A549 (cell line): ENCODE results near the gene ACTA2. TPM values are rescaled to one million over a fixed set of nuclear protein-coding genes. Genes with fewer than 3 reads are reported as not detected.

ENCODE experiments used
- ATAC-seq, 2 experiments: fragments of 200-7000 bp in 1 of 2; fragments of >200 bp in 1 of 2; cut with Nextera tagmentation in 1 of 2; cut with Tn5 transposase in 1 of 2; 3 replicates each; pipeline versions ENCODE4 v1.8.0 to v1.9.1; 2018 to 2020; ENCODE audit warnings: mild to moderate bottlenecking in 1 of 2, moderate library complexity in 1 of 2
- CTCF ChIA-PET: fragments of 300-600 bp; sonication (Branson Sonifier 250); formaldehyde crosslinking; extraction: SDS; loops from one replicate; lab custom pipeline; 2021; ENCODE audit warnings: antibody characterized with exemption, inconsistent platforms; lab: Yijun Ruan, JAX
- POLR2A ChIA-PET: fragments of 350-600 bp; formaldehyde crosslinking; extraction: SDS; loops from one replicate; lab custom pipeline; 2021; ENCODE audit warnings: antibody characterized with exemption, inconsistent platforms; lab: Yijun Ruan, JAX
- DNase-seq, 2 experiments: peaks; one replicate each; pipeline versions ENCODE4 v3.0.0 to v3.0.0-alpha.2; 2011 to 2016; ENCODE audit warnings: low read depth in 1 of 2, low spot score in 1 of 2
- FAIRE-seq: peaks from 2 replicates; lab custom pipeline; 2011; peaks lifted over from hg19 to GRCh38; lab: Jason Lieb, UNC
- H3K27ac ChIP-seq, 2 experiments: fragments of >200 bp; sonication (Bioruptor Twin); formaldehyde crosslinking; 3 replicates each; pipeline ENCODE4 v1.5.1; 2016 to 2017
- H3K4me1 ChIP-seq: fragments of >200 bp; sonication (Bioruptor Twin); formaldehyde crosslinking; 3 replicates; pipeline ENCODE4 v1.6.1; 2016
- H3K4me2 ChIP-seq: fragments of >200 bp; sonication (Bioruptor Twin); formaldehyde crosslinking; 3 replicates; pipeline ENCODE4 v1.6.1; 2016
- H3K4me3 ChIP-seq: fragments of >200 bp; sonication (Bioruptor Twin); formaldehyde crosslinking; 3 replicates; pipeline ENCODE4 v1.5.1; 2016
- H3K9me3 ChIP-seq: fragments of >200 bp; sonication (Bioruptor Twin); formaldehyde crosslinking; 3 replicates; pipeline ENCODE4 v1.6.1; 2016
- CBX2 ChIP-seq: fragments of 200-600 bp; sonication (generic); IDR thresholded peaks from 2 replicates; pipeline ENCODE4 v1.6.1; 2016; ENCODE audit warnings: low read depth, mild to moderate bottlenecking, borderline replicate concordance
- EHF ChIP-seq: fragments of 250-450 bp; sonication (Bioruptor Pico); IDR thresholded peaks from 2 replicates; pipeline ENCODE4 v1.5.0; 2020; ENCODE audit warnings: mild to moderate bottlenecking
- ESRRA ChIP-seq: fragments of 150-350 bp; IDR thresholded peaks from 2 replicates; pipeline ENCODE4 v1.6.1; 2014; ENCODE audit warnings: mild to moderate bottlenecking, low read length, borderline replicate concordance
- FOSB ChIP-seq: fragments of 250-450 bp; sonication (Bioruptor Pico); IDR thresholded peaks from 2 replicates; pipeline ENCODE4 v1.5.0; 2020; ENCODE audit warnings: mild to moderate bottlenecking, moderate library complexity
- FOSL2 ChIP-seq, 2 experiments: fragments of 450-650 bp in 1 of 2; fragments of >200 bp in 1 of 2; sonication (Bioruptor Twin) in 1 of 2; formaldehyde crosslinking; IDR thresholded peaks; 2 replicates each; pipeline versions ENCODE4 v1.5.0 to v1.6.1; 2016 to 2020; ENCODE audit warnings: mild to moderate bottlenecking in 1 of 2, moderate library complexity in 1 of 2
- HEYL ChIP-seq: fragments of 250-450 bp; sonication (Bioruptor Pico); IDR thresholded peaks from 2 replicates; pipeline ENCODE4 v1.8.0; 2021; ENCODE audit warnings: mild to moderate bottlenecking, moderate library complexity
- HOXB5 ChIP-seq: fragments of 250-450 bp; sonication (Bioruptor Pico); IDR thresholded peaks from 2 replicates; pipeline ENCODE4 v1.5.0; 2020; ENCODE audit warnings: mild to moderate bottlenecking, moderate library complexity
- JUN ChIP-seq, 2 experiments: fragments of >200 bp; sonication (Bioruptor Twin); formaldehyde crosslinking; IDR thresholded peaks; 2 replicates in 1 of 2; 3 replicates in 1 of 2; pipeline ENCODE4 v1.6.1; 2016 to 2017
- MAZ ChIP-seq: fragments of 150-350 bp; IDR thresholded peaks from 2 replicates; pipeline ENCODE4 v1.6.1; 2014; ENCODE audit warnings: antibody characterized with exemption, low read depth, low read length, borderline replicate concordance
- NPAS2 ChIP-seq: fragments of 250-450 bp; sonication (Bioruptor Pico); IDR thresholded peaks from 2 replicates; pipeline ENCODE4 v1.8.0; 2022; ENCODE audit warnings: mild to moderate bottlenecking, moderate library complexity, borderline replicate concordance
- PHF8 ChIP-seq: fragments of 200-600 bp; sonication (generic); IDR thresholded peaks from 2 replicates; pipeline ENCODE4 v1.6.1; 2016; ENCODE audit warnings: low read depth, mild to moderate bottlenecking, antibody characterized with exemption, moderate library complexity, borderline replicate concordance
- POLR2AphosphoS2 ChIP-seq: conservative IDR thresholded peaks from 2 replicates; pipeline ENCODE4 v1.6.1; 2012; ENCODE audit warnings: low read length, improper control_type of control experiment, inconsistent platforms
- RAD21 ChIP-seq, 2 experiments: fragments of >200 bp in 1 of 2; sonication (Bioruptor Twin) in 1 of 2; formaldehyde crosslinking in 1 of 2; IDR thresholded peaks in 1 of 2; conservative IDR thresholded peaks in 1 of 2; 2 replicates in 1 of 2; 3 replicates in 1 of 2; pipeline ENCODE4 v1.6.1; 2012 to 2018; ENCODE audit warnings: inconsistent platforms in 1 of 2
- RARB ChIP-seq: fragments of 250-450 bp; sonication (Bioruptor Pico); IDR thresholded peaks from 2 replicates; pipeline ENCODE4 v1.8.0; 2021; ENCODE audit warnings: mild to moderate bottlenecking, moderate library complexity
- RFX5 ChIP-seq: fragments of 450-650 bp; IDR thresholded peaks from 2 replicates; pipeline ENCODE4 v1.7.1; 2014; ENCODE audit warnings: antibody characterized with exemption, mild to moderate bottlenecking, moderate library complexity
- RNF2 ChIP-seq: fragments of 200-600 bp; sonication (generic); IDR thresholded peaks from 2 replicates; pipeline ENCODE4 v1.6.1; 2016; ENCODE audit warnings: low read depth, mild to moderate bottlenecking, antibody characterized with exemption, moderate library complexity, borderline replicate concordance
- TFCP2L1 ChIP-seq: fragments of 250-450 bp; sonication (Bioruptor Pico); IDR thresholded peaks from 2 replicates; pipeline ENCODE4 v1.5.0; 2021; ENCODE audit warnings: mild to moderate bottlenecking
- TP53 ChIP-seq: fragments of 250-450 bp; sonication (Bioruptor Pico); IDR thresholded peaks from 2 replicates; pipeline ENCODE4 v1.5.0; 2021; ENCODE audit warnings: mild to moderate bottlenecking, moderate library complexity
- ZNF302 ChIP-seq: fragments of 250-450 bp; sonication (Bioruptor Pico); IDR thresholded peaks from 2 replicates; pipeline ENCODE4 v1.9.0; 2021; ENCODE audit warnings: inconsistent platforms, mild to moderate bottlenecking, moderate library complexity
- ZSCAN20 ChIP-seq: fragments of 250-450 bp; sonication (Bioruptor Pico); IDR thresholded peaks from 2 replicates; pipeline ENCODE4 v1.8.0; 2022; ENCODE audit warnings: mild to moderate bottlenecking, moderate library complexity
- WGBS: methylation state at CpG from one replicate; pipeline ENCODE4 v1.1.6; 2017; ENCODE audit errors: missing lambda C conversion rate; 5-methylcytosine and 5-hydroxymethylcytosine counted together
- polyA plus RNA-seq, 4 experiments: library from polyadenylated mRNA; depleted of rRNA in 3 of 4; stranded (reverse); fragments of >200 nt; fragmentation: RNase III in 1 of 4; extraction: RNeasy Plus Mini Kit Qiagen cat#74134 plus additional on column Dnase treatment in 1 of 4; gene quantifications; 2 replicates in 3 of 4; 3 replicates in 1 of 4; pipeline ENCODE4 v1.2.3, GENCODE V29; 2011 to 2017
- TF ChIP-seq, protein P1 (sequence below): fragments of >200 bp; sonication (Bioruptor Twin); formaldehyde crosslinking; IDR thresholded peaks from 3 replicates; pipeline ENCODE4 v1.6.1; 2016
- TF ChIP-seq, protein P2 (sequence below): fragments of 450-650 bp; IDR thresholded peaks from 2 replicates; pipeline ENCODE4 v1.6.1; 2014; ENCODE audit warnings: antibody characterized with exemption
- TF ChIP-seq, protein P3 (sequence below): fragments of 250-450 bp; sonication (Bioruptor Pico); IDR thresholded peaks from 2 replicates; pipeline ENCODE4 v1.5.0; 2021; ENCODE audit warnings: mild to moderate bottlenecking, moderate library complexity, borderline replicate concordance

The ACTA2 gene
- polyA plus RNA-seq, 2 of the 4 experiments (the other 2 are of a cell fraction) = 15.0 to 25.9 TPM

DNA sequence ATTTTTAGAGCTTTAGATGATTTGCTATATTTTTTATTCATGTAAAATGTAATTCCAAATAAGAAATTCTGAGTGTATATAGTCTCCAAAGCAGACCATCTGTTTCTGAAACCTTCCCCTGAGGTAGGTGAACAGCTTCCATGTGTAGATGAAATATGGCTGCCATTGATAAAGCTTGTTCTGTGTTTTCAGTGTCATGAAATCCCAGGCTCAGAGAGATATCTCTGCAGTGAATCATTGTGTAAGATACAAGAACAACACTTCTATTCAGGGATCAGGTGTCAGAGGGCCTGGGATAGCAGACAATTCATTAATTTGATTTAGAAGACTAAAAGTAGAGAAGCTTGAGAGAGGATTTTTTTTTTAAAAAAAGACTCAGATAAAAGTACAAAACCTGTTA, 29.1 kb downstream of the ACTA2 start:
- TF ChIP-seq MAZ = no peak
- TF ChIP-seq RAD21 (conservative IDR thresholded peaks at IDR 0.05 in 1 of 2, IDR thresholded peaks at IDR 0.05 in 1 of 2) = no peak
- TF ChIP-seq TP53 (CRISPR knock-in tag) = no peak
- no peak for TF ChIP-seq CBX2
- DNase-seq = no peak
- CTCF ChIA-PET = interaction anchor here (0.6 to 3.5 kb wide), 7 partner anchors 10 to 113 kb away, joined by 3 to 35 read pairs (median 5); no protein-coding TSS in a partner anchor
- Histone ChIP-seq H3K9me3 (no peaks in the 10 kb centered on the region), H3K4me2 (no peak overlapping the region), H3K27ac (no peak overlapping the region), H3K4me1 (no peaks in the 10 kb centered on the region), H3K4me3 (no peak overlapping the region)
- POLR2A ChIA-PET = no interaction called here
- FAIRE-seq = no peak
- ATAC-seq = no peak

DNA sequence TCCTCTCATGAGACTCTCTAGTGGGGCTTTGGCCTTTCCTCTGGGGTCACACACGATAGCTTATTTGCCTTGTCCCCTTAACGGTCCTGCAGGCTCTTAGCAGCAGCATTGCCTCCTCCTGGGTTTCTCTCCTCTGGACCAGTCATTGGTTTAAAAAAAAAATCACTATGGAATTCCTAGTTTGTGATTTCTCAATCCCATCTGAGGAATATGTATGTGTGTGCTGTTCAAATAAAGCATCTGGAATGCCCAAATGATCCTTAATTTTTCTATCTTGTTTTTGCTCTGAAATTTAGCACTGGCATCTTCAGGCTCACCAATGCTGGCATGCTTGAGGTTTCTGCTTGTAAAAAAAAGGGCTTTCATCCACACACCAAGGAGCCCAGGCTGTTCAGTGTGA, 30.5 kb downstream of the ACTA2 start:
- WGBS = 91% methylated on average over 2 of the region's 2 CpGs
- H3K4me1 ChIP-seq = no peaks in the 10 kb centered on the region
- FAIRE-seq = no peak
- ATAC-seq = no peak
- TF ChIP-seq EHF (CRISPR knock-in tag) = no peak
- TF ChIP-seq HEYL (CRISPR knock-in tag) = no peak
- no peaks in the 10 kb centered on the region for H3K9me3 ChIP-seq
- no peak overlapping the region for H3K4me2 ChIP-seq
- DNase-seq = no peak
- POLR2A ChIA-PET = no interaction called here
- no peak overlapping the region for H3K4me3 ChIP-seq
- CTCF ChIA-PET = interaction anchor here (1.5 to 2.5 kb wide), 4 partner anchors 10 to 292 kb away, joined by 3 to 21 read pairs (median 4); no protein-coding TSS in a partner anchor
- no peak overlapping the region for H3K27ac ChIP-seq

DNA sequence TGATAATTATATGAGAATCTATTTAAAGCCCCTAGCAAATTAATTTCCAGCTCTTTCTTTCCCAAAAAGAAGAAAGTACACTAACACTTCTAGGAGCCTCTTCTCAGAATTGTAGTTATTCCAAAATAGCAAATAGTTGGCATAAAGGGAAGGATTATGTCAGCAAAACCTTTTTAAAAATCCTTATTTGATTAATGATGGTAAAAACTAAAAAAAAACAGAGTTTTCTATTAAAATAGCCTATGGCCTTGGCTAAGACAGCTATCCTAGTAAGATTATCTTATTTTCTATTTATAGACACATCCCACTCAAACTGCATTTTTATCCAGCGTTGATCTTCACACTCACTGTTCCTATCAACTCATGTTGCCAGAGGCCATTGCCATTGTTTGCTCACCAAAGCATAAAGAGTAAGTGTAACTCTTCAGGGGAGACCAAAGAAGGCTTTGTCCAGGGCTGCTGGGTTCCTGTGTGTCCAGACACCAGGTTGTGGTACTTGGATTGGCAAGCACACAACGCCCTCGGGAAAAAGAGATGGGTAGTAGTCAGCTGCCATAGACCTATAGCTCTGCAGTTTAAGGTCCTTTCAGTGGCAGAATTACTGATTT, 31.5 kb downstream of the ACTA2 start:
- no peak overlapping the region for H3K4me2 ChIP-seq
- H3K4me1 ChIP-seq = no peaks in the 10 kb centered on the region
- H3K27ac ChIP-seq = no peak overlapping the region
- no peak overlapping the region for H3K4me3 ChIP-seq
- no peak for ATAC-seq
- no peak for FAIRE-seq
- no peak for DNase-seq
- ChIA-PET CTCF (interaction anchor here (1.4 to 4.0 kb wide), 6 partner anchors 11 to 293 kb away, joined by 3 to 21 read pairs (median 4); no protein-coding TSS in a partner anchor), POLR2A (no interaction called here)
- no peaks in the 10 kb centered on the region for H3K9me3 ChIP-seq
- 80% methylated on average over 3 of the region's 3 CpGs for WGBS
- TF ChIP-seq TP53 (CRISPR knock-in tag) (no peak), ESRRA (no peak), ZNF302 (CRISPR knock-in tag) (no peak), RFX5 (no peak), HOXB5 (no peak)

DNA sequence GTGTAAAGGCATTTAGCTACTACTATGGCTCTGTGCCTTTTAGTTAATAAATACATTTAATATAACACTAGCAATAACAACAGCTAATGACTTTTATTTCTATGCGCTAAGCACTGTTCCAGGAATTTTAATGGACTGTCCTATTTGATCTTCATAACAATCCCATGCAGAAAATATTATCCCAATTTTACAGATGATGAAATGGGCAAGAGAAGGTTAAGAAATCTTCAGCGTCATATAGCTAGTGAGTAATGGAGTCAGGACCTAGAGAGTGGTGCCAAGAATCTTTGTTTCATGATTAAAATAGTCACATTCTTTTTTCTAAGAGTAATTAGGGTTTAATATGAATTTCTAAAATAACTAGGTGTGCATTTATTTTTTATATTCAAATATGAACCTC, 32.4 kb downstream of the ACTA2 start:
- H3K9me3 ChIP-seq = no peaks in the 10 kb centered on the region
- FAIRE-seq (no peak), ATAC-seq (no peak), DNase-seq (no peak)
- ChIA-PET CTCF (interaction anchor here (1.4 to 4.0 kb wide), 4 partner anchors 12 to 84 kb away, joined by 4 to 21 read pairs (median 11); no protein-coding TSS in a partner anchor), POLR2A (no interaction called here)
- no peak overlapping the region for H3K4me2 ChIP-seq
- 47% methylated on average over 2 of the region's 2 CpGs for WGBS
- TF ChIP-seq PHF8 (no peak), JUN (IDR thresholded peaks at IDR 0.05) (no peak), POLR2AphosphoS2 (no peak), RARB (CRISPR knock-in tag) (no peak), FOSB (CRISPR knock-in tag) (no peak), ZSCAN20 (CRISPR knock-in tag) (no peak), HEYL (CRISPR knock-in tag) (no peak), TFCP2L1 (CRISPR knock-in tag) (no peak), CBX2 (no peak), RNF2 (no peak), NPAS2 (no peak), FOSL2 (IDR thresholded peaks at IDR 0.05) (no peak), FOSL2 (CRISPR knock-in tag; IDR thresholded peaks at IDR 0.05) (no peak)
- TF ChIP-seq, protein P1, sequence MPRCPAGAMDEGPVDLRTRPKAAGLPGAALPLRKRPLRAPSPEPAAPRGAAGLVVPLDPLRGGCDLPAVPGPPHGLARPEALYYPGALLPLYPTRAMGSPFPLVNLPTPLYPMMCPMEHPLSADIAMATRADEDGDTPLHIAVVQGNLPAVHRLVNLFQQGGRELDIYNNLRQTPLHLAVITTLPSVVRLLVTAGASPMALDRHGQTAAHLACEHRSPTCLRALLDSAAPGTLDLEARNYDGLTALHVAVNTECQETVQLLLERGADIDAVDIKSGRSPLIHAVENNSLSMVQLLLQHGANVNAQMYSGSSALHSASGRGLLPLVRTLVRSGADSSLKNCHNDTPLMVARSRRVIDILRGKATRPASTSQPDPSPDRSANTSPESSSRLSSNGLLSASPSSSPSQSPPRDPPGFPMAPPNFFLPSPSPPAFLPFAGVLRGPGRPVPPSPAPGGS = no peak
- TF ChIP-seq, protein P2, sequence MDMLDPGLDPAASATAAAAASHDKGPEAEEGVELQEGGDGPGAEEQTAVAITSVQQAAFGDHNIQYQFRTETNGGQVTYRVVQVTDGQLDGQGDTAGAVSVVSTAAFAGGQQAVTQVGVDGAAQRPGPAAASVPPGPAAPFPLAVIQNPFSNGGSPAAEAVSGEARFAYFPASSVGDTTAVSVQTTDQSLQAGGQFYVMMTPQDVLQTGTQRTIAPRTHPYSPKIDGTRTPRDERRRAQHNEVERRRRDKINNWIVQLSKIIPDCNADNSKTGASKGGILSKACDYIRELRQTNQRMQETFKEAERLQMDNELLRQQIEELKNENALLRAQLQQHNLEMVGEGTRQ = no peak
- TF ChIP-seq, protein P3, sequence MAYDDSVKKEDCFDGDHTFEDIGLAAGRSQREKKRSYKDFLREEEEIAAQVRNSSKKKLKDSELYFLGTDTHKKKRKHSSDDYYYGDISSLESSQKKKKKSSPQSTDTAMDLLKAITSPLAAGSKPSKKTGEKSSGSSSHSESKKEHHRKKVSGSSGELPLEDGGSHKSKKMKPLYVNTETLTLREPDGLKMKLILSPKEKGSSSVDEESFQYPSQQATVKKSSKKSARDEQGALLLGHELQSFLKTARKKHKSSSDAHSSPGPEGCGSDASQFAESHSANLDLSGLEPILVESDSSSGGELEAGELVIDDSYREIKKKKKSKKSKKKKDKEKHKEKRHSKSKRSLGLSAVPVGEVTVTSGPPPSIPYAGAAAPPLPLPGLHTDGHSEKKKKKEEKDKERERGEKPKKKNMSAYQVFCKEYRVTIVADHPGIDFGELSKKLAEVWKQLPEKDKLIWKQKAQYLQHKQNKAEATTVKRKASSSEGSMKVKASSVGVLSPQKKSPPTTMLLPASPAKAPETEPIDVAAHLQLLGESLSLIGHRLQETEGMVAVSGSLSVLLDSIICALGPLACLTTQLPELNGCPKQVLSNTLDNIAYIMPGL = no peak
- H3K4me1 ChIP-seq = peaks cover 6% of the 10 kb centered on the region; the same call in 1 of the 3 replicates
- H3K4me3 ChIP-seq = no peak overlapping the region
- H3K27ac ChIP-seq = no peak overlapping the region
